ENCODE data around the gene FRMPD2. TPM values are rescaled to one million over a fixed set of nuclear protein-coding genes. Genes with fewer than 3 reads are reported as not detected.
A peak's percentile ranks its signal among the peaks of the same experiment; 100 is the strongest.

FRMPD2 gene
- total and polyA plus RNA-seq, 2 of the 4 experiments (the other 2 are of a cell fraction) = 0.18 TPM; not detected in 1

DNA sequence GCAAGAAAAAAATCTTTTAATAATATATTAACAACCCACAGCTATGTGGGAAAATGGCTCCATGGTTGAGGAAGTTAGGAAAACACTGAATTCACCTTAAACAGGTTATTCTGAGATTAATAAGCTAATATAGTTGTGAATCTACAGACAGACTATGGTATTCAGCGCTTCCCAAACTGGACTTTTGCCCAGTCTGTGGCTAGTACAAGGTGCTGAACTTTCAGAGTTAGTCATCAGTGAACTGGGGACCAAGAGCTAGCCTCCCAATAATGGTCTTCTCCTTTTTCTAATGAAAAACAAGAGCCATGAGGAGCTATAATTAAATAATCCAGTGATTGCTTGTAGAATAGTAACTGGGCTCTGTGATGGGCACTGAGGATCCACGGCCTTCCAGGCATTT lies 65.3 kb downstream of the FRMPD2 start:
- Histone ChIP-seq H3K4me3 (ENCODE audit: insufficient read depth, low read depth, low read length) (no peak overlapping the region), H3K4me2 (ENCODE audit: low read depth, low read length) (no peak overlapping the region), H3K14ac (replicated peaks; ENCODE audit: low read depth, low read length) (no peak overlapping the region), H3K18ac (ENCODE audit: low read depth, low read length) (no peak overlapping the region), H2AK5ac (ENCODE audit: low read depth, low read length) (no peak overlapping the region), H3K27me3 (ENCODE audit: control insufficient read depth, insufficient read depth, low read length) (peaks cover 11% of the 10 kb centered on the region), H3K9me3 (ENCODE audit: control insufficient read depth, insufficient read depth, low read length) (no peaks in the 10 kb centered on the region), H3K4ac (ENCODE audit: low read depth, low read length) (no peak overlapping the region), H2AFZ (replicated peaks; ENCODE audit: low read length, poor library complexity) (no peak overlapping the region), H3K9me1 (ENCODE audit: insufficient read depth, low read length) (no peaks in the 10 kb centered on the region), H4K91ac (ENCODE audit: insufficient read depth, low read depth, low read length) (no peak overlapping the region), H2BK5ac (ENCODE audit: low read depth, low read length, poor library complexity, severe bottlenecking) (no peak overlapping the region), H3K36me3 (ENCODE audit: control insufficient read depth, insufficient read depth, low read length) (no peaks in the 10 kb centered on the region), H4K8ac (ENCODE audit: low read depth in 2 of 2, low read length in 2 of 2) (no peak overlapping the region), H3K27ac (ENCODE audit: insufficient read depth, low read length) (no peak overlapping the region), H4K20me1 (ENCODE audit: insufficient read depth, low read length) (no peaks in the 10 kb centered on the region), H3K4me1 (ENCODE audit: control insufficient read depth, insufficient read depth, low read length) (no peaks in the 10 kb centered on the region), H3K9ac (ENCODE audit: low read depth, low read length) (no peak overlapping the region), H3K79me1 (ENCODE audit: low read depth in 1 of 2, low read length in 2 of 2) (no peaks in the 10 kb centered on the region), H2BK15ac (ENCODE audit: low read depth, low read length) (no peak overlapping the region), H2BK20ac (ENCODE audit: low read depth, low read length) (no peak overlapping the region), H4K5ac (ENCODE audit: low read depth, low read length) (no peak overlapping the region), H3K23ac (ENCODE audit: low read depth, low read length) (no peak overlapping the region), H2BK120ac (ENCODE audit: low read depth, low read length) (no peak overlapping the region), H3K56ac (ENCODE audit: extremely low read depth, insufficient read depth, low read length) (no peak overlapping the region), H2AK9ac (replicated peaks; ENCODE audit: low read depth, low read length, poor library complexity) (no peak overlapping the region)
- in situ Hi-C loops (cut with MboI; ENCODE audit: low sequenced_read_pairs) = loop anchor here (25.0 kb wide), 1 partner anchor 303 kb away; no protein-coding TSS in a partner anchor
- no CpG with 5 or more reads among the region's 2 CpGs for WGBS, 2 experiments (ENCODE audit: extremely low coverage in 2 of 2, insufficient read length in 1 of 2)
- ChIA-PET POLR2A (ENCODE audit: unreplicated experiment) (no interaction called here), CTCF (interaction anchor here (0.5 kb wide), 1 partner anchor 1293 kb away, joined by 5 read pairs; no protein-coding TSS in a partner anchor)
- intact Hi-C loops (cut with micrococcal nuclease) = no loop called here
- TF ChIP-seq CEBPB (IDR thresholded peaks at IDR 0.05; ENCODE audit: low read depth, low read length) (no peak), RAD21 (IDR thresholded peaks at IDR 0.05; ENCODE audit: low read length) (no peak), MXI1 (IDR thresholded peaks at IDR 0.05; ENCODE audit: borderline replicate concordance, low read depth, low read length) (no peak), RFX5 (IDR thresholded peaks at IDR 0.05; ENCODE audit: low read depth, low read length) (no peak), RCOR1 (IDR thresholded peaks at IDR 0.05; ENCODE audit: insufficient replicate concordance, low read length) (no peak), MAZ (IDR thresholded peaks at IDR 0.05; ENCODE audit: borderline replicate concordance, low read depth, low read length) (no peak), SMC3 (IDR thresholded peaks at IDR 0.05; ENCODE audit: low read depth, low read length) (no peak), NFE2L2 (IDR thresholded peaks at IDR 0.05; ENCODE audit: low read depth, low read length) (no peak), POLR2A (IDR thresholded peaks at IDR 0.05; ENCODE audit: low read depth, low read length) (no peak), CHD1 (IDR thresholded peaks at IDR 0.05; ENCODE audit: low read depth, low read length) (no peak), FOS (IDR thresholded peaks at IDR 0.05; ENCODE audit: low read depth, low read length) (no peak), MAFK (IDR thresholded peaks at IDR 0.05; ENCODE audit: low read depth, low read length) (no peak), BHLHE40 (IDR thresholded peaks at IDR 0.05; ENCODE audit: low read depth, low read length) (no peak), USF2 (IDR thresholded peaks at IDR 0.05; ENCODE audit: low read depth, low read length) (no peak)
- TF ChIP-seq, protein P1, sequence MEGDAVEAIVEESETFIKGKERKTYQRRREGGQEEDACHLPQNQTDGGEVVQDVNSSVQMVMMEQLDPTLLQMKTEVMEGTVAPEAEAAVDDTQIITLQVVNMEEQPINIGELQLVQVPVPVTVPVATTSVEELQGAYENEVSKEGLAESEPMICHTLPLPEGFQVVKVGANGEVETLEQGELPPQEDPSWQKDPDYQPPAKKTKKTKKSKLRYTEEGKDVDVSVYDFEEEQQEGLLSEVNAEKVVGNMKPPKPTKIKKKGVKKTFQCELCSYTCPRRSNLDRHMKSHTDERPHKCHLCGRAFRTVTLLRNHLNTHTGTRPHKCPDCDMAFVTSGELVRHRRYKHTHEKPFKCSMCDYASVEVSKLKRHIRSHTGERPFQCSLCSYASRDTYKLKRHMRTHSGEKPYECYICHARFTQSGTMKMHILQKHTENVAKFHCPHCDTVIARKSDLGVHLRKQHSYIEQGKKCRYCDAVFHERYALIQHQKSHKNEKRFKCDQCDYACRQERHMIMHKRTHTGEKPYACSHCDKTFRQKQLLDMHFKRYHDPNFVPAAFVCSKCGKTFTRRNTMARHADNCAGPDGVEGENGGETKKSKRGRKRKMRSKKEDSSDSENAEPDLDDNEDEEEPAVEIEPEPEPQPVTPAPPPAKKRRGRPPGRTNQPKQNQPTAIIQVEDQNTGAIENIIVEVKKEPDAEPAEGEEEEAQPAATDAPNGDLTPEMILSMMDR (conservative IDR thresholded peaks at IDR 0.05; ENCODE audit: low read depth, low read length) = no peak
- TF ChIP-seq, protein P2, sequence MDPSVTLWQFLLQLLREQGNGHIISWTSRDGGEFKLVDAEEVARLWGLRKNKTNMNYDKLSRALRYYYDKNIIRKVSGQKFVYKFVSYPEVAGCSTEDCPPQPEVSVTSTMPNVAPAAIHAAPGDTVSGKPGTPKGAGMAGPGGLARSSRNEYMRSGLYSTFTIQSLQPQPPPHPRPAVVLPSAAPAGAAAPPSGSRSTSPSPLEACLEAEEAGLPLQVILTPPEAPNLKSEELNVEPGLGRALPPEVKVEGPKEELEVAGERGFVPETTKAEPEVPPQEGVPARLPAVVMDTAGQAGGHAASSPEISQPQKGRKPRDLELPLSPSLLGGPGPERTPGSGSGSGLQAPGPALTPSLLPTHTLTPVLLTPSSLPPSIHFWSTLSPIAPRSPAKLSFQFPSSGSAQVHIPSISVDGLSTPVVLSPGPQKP (IDR thresholded peaks at IDR 0.05; ENCODE audit: borderline replicate concordance, low read depth, low read length) = no peak
- DNase-seq (peak; percentile 5), ATAC-seq (ENCODE audit: low read depth) (no peak)
- no TSS peak for BruUV-seq (replicated peaks)
- dilution Hi-C loops (cut with HindIII; ENCODE audit: low sequenced_read_pairs, unreplicated experiment) = no loop called here
